Measurements from ENCODE around the gene SH3BP1.

SH3BP1 gene

GRCh38 chr22:37621352-37621860 lies 18.1 kb upstream of the SH3BP1 start:
- TF ChIP-seq, protein P1, sequence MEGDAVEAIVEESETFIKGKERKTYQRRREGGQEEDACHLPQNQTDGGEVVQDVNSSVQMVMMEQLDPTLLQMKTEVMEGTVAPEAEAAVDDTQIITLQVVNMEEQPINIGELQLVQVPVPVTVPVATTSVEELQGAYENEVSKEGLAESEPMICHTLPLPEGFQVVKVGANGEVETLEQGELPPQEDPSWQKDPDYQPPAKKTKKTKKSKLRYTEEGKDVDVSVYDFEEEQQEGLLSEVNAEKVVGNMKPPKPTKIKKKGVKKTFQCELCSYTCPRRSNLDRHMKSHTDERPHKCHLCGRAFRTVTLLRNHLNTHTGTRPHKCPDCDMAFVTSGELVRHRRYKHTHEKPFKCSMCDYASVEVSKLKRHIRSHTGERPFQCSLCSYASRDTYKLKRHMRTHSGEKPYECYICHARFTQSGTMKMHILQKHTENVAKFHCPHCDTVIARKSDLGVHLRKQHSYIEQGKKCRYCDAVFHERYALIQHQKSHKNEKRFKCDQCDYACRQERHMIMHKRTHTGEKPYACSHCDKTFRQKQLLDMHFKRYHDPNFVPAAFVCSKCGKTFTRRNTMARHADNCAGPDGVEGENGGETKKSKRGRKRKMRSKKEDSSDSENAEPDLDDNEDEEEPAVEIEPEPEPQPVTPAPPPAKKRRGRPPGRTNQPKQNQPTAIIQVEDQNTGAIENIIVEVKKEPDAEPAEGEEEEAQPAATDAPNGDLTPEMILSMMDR (IDR thresholded peaks at IDR 0.05; ENCODE audit: low read depth, low read length), result no peak

DNA sequence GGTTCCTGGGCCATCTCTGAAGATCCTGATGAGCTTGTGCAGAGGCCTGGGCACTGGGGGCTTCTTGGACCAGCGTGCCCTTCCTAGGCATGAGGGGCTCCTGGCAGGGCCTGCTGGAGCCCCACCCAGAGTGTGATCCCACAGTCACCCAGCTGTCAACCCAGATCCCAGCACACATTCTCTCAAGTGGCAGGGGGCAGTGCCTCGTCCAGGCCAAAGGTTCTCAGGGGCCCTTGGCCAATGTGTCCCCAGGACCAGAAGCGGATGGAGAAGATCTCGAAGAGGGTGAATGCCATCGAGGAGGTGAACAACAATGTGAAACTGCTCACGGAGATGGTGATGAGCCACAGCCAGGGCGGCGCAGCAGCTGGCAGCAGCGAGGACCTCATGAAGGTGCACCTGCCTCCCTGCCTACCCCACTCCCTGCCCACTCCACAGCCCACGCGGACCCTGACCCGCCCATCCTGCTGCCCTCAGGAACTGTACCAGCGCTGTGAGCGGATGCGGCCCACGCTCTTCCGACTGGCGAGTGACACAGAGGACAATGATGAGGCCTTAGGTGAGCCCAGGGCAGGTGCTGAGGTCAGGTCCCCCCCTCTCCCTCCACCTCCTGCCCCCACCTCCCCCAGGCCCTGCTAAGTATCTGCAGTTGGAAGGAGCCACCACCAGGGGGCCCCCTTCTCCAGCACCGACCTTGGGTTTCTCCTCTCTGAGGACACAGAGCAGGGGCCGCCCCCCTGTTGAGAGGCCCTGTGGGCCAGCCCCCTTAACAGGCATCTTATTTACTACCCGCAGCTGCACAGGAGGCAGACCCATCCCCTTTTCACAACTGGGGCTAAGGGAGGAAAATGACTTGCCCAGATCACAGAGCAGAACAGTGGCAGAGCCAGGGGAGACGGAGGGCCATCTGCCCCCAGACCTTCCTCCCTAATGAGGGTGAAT lies 16.1 kb upstream of the SH3BP1 start:
- DNase-seq (ENCODE audit: extremely low read depth, low read depth), result no peak
- TF ChIP-seq, protein P1 (IDR thresholded peaks at IDR 0.05; ENCODE audit: low read depth, low read length), result peak; percentile 71

More at GRCh38 chr22:37621352-37621860, 18.1 kb upstream of the SH3BP1 start:
- DNase-seq (ENCODE audit: extremely low read depth, low read depth), result no peak

DNA sequence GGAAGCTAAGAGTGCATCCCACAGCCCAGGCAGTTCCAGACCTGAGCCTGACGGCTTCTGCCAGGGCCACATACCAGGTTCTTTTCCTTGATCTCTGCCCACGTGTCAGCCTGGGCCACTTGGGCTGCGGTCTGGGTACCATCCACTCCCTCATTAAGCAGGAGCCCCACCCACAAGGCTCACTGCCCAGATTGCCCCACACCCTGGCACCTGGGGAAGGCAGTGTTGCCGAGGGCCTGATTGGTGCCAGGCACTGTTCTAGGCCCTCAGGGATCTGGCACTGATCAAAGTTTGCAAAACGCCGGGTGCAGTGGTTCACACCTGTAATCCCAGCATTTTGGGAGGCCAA lies 15.5 kb upstream of the SH3BP1 start:
- DNase-seq (ENCODE audit: extremely low read depth, low read depth), result no peak
- TF ChIP-seq, protein P1 (IDR thresholded peaks at IDR 0.05; ENCODE audit: low read depth, low read length), result no peak

- no peak for DNase-seq (ENCODE audit: extremely low read depth, low read depth)
- TF ChIP-seq, protein P1 (IDR thresholded peaks at IDR 0.05; ENCODE audit: low read depth, low read length), result no peak
Observed at GRCh38 chr22:37624876-37625275, 14.6 kb upstream of the SH3BP1 start.

DNA sequence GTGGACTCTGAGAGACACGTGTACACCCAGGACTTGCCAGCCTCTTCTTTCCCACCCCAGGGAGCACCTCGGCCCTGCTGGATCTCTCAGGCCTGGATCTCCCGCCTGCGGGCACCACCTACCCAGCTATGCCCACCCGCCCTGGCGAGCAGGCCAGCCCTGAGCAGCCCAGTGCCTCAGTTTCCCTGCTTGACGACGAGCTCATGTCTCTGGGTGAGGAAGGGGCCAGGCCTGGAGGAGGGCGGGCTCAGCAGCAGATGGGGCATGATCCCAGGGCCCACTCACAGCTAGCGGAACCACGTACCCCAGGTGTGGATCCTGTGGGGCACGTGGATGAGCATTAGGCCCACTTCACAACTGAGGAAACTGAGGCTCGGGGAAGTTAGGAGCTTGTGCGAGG lies 13.7 kb upstream of the SH3BP1 start:
- TF ChIP-seq, protein P1 (IDR thresholded peaks at IDR 0.05; ENCODE audit: low read depth, low read length), result no peak
- DNase-seq (ENCODE audit: extremely low read depth, low read depth), result no peak

- DNase-seq (ENCODE audit: extremely low read depth, low read depth), result no peak
- TF ChIP-seq, protein P1 (IDR thresholded peaks at IDR 0.05; ENCODE audit: low read depth, low read length), result no peak; the same call in none of the 2 replicates
Observed at GRCh38 chr22:37626144-37626543, 13.3 kb upstream of the SH3BP1 start.

DNA sequence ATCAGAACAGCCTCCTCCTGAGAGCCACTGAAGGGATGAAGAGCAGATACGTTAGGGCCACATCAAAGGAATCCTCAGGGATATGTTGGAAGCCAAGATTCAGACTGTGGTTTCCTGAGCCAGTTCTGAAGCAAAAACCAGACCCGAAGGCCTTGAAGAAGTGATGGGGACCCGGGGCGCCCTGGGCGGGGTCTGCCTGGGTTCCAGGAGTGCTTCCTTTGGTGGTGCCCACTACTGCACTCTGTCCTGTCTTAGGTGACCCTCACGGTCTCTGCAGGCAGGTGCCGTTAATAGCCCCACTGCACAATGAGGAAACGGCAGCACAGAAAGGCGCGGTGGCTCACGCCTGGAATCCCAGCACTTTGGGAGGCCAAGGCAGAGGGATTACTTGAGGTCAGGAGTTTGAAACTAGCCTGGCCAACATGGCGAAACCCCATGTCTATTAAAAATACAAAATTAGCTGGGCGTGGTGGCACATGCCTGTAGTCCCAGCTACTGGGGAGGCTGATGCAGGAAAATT lies 12.9 kb upstream of the SH3BP1 start:
- DNase-seq (ENCODE audit: extremely low read depth, low read depth), result no peak

More for the DNA sequence above, 12.9 kb upstream of the SH3BP1 start:
- TF ChIP-seq, protein P1 (IDR thresholded peaks at IDR 0.05; ENCODE audit: low read depth, low read length), result no peak

Data from AG09319 (cell line).